Activated T-helper 2 cell treated with anti-CD3 and anti-CD28 coated beads, Interferon-gamma antibody, Interleukin-2, Interleukin-4, amounts not matched to agents 10 μg/mL and 5 μg/mL and 100 μg/mL, durations not matched to agents 14 hours and 24 hours and 36 hours (primary cell): ENCODE data around the gene PNRC1. TPM values are rescaled to one million over a fixed set of nuclear protein-coding genes. Genes with fewer than 3 reads are reported as not detected.
"Not testable (repeated sequence)": the region's sequence is repeated elsewhere in the genome, so short reads cannot be mapped to it uniquely, and the experiment has no call there.

ENCODE experiments used
- DNase-seq: peaks from one replicate; pipeline ENCODE4 v3.0.0; 2021; ENCODE audit warnings: low spot score
- H3K27ac Mint-ChIP-seq: one replicate; pipeline ENCODE4 v1.8.0; 2021; ENCODE audit warnings: mixed read lengths
- H3K27me3 Mint-ChIP-seq: one replicate; pipeline ENCODE4 v1.8.0; 2021; ENCODE audit warnings: low read depth, mixed read lengths
- H3K36me3 Mint-ChIP-seq: one replicate; pipeline ENCODE4 v1.8.0; 2021; ENCODE audit warnings: low read depth, mixed read lengths
- H3K4me1 Mint-ChIP-seq: one replicate; pipeline ENCODE4 v1.8.0; 2021; ENCODE audit warnings: low read depth, mixed read lengths
- H3K4me3 Mint-ChIP-seq: one replicate; pipeline ENCODE4 v1.8.0; 2021; ENCODE audit warnings: low read depth, mild to moderate bottlenecking, moderate library complexity, mixed read lengths
- H3K9me3 Mint-ChIP-seq: one replicate; pipeline ENCODE4 v1.8.0; 2021; ENCODE audit warnings: mixed read lengths
- intact Hi-C: fragments of 100-400 bp; cut with micrococcal nuclease; formaldehyde crosslinking; loops from one replicate; pipeline ENCODE4 v1.15.1; 2023
- total RNA-seq: library from RNA; stranded (reverse); gene quantifications from 2 replicates; pipeline ENCODE4 v1.2.3, GENCODE V29; 2022

PNRC1 gene
- total RNA-seq, 1 donor from 2014 or later: 66.0 TPM

DNA sequence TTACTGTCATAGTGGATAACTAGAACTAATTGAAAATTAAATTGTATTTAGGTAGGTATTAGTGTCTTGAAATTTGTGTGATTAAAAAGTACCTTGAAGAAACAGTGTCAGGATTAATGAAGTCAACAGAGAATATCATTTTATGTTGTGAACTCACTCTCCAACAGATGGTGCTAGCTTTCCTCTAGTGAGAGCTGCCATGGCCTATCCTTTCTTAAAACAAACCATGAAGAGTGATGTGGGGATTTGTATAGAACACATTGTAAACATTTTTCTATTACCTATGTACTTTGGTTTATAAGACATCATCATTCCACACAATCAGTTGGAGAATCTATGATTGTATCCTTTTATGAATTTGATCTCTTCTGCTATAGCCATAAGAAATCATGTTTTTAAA lies 42.1 kb downstream of the PNRC1 start:
- H3K36me3 Mint-ChIP-seq: no peaks in the 10 kb centered on the region
- no peak for DNase-seq
- H3K27ac Mint-ChIP-seq: no peak overlapping the region
- H3K4me1 Mint-ChIP-seq: peaks cover 1% of the 10 kb centered on the region
- peaks cover 28% of the 10 kb centered on the region for H3K27me3 Mint-ChIP-seq
- H3K9me3 Mint-ChIP-seq: no peaks in the 10 kb centered on the region
- intact Hi-C loops: loop anchor here (2.0 to 5.0 kb wide), 2 partner anchors 22 to 120 kb away; no protein-coding TSS in a partner anchor
- no peak overlapping the region for H3K4me3 Mint-ChIP-seq

DNA sequence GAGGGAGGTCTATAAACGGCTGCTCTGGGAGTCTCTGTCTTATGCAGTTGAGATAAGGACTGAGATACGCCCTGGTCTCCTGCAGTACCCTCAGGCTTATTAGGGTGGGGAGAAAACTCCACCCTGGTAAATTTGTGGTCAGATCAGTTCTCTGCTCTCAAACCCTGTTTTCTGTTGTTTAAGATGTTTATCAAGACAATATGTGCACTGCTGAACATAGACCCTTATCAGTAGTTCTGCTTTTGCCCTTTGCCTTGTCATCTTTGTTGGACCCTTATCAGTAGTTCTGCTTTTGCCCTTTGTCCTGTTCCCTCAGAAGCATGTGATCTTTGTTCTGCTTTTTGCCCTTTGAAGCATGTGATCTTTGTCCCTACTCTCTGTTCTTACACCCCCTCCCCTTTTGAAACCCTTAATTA lies 47.7 kb downstream of the PNRC1 start:
- H3K4me3 Mint-ChIP-seq, DNase-seq, H3K27me3 Mint-ChIP-seq, H3K36me3 Mint-ChIP-seq, H3K9me3 Mint-ChIP-seq, H3K27ac Mint-ChIP-seq, H3K4me1 Mint-ChIP-seq, intact Hi-C loops: not testable (repeated sequence)

- Mint-ChIP-seq H3K9me3 (peaks cover 8% of the 10 kb centered on the region), H3K27me3 (peaks cover 3% of the 10 kb centered on the region), H3K4me1 (no peaks in the 10 kb centered on the region), H3K4me3 (no peak overlapping the region), H3K27ac (no peak overlapping the region), H3K36me3 (no peaks in the 10 kb centered on the region)
- intact Hi-C loops: no loop called here
- no peak for DNase-seq
Measured at GRCh38 chr6:89131599-89131998, 51.0 kb downstream of the PNRC1 start.

DNA sequence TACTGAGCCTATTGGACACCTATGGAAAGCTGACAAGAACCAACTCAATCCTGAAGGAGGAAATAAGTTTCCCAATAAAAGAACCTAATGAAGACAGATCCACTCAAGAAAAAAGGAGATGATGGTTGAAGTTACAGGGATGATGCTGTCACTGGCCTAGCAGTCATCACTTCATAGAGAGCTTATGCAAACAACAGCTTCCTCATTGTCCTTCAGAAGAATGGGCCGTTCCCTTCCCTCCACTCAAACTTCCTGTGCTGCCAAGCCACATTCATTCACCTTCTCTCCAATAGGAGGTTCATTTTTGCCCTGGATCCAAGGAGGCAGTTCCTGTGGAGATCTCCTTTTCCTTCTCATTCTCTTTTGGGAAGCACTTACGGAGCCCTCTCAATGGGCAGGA lies 51.5 kb downstream of the PNRC1 start:
- H3K9me3 Mint-ChIP-seq: peaks cover 8% of the 10 kb centered on the region
- no peak overlapping the region for H3K27ac Mint-ChIP-seq
- no peak overlapping the region for H3K4me3 Mint-ChIP-seq
- intact Hi-C loops: no loop called here
- no peak for DNase-seq
- no peaks in the 10 kb centered on the region for H3K4me1 Mint-ChIP-seq
- H3K27me3 Mint-ChIP-seq: peaks cover 3% of the 10 kb centered on the region
- no peaks in the 10 kb centered on the region for H3K36me3 Mint-ChIP-seq

DNA sequence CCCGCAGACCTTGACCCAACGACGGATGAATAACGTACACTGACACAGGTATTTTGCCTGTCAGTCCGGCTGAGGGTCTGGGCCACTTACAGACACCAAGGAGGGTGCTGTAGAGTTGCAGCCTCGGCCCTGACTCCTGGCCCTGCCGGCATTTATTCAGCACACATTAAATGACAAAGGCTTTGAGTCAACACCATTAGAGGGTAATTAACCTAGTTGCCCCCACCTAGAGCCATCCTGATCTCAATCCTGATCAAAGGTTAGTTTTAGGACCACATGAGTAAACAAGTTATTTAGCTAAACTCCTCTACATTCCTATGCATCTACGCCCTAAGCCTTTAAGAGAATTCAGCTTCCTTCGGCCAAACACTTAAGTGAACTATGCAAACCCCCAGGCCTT lies 53.4 kb downstream of the PNRC1 start:
- no peak overlapping the region for H3K4me3 Mint-ChIP-seq

GRCh38 chr6:89134723-89135122 lies 54.2 kb downstream of the PNRC1 start:
- intact Hi-C loops: no loop called here
- H3K27me3 Mint-ChIP-seq: no peaks in the 10 kb centered on the region
- no peak overlapping the region for H3K27ac Mint-ChIP-seq
- H3K4me3 Mint-ChIP-seq: no peak overlapping the region
- H3K36me3 Mint-ChIP-seq: no peaks in the 10 kb centered on the region
- no peaks in the 10 kb centered on the region for H3K4me1 Mint-ChIP-seq
- H3K9me3 Mint-ChIP-seq: no peaks in the 10 kb centered on the region
- no peak for DNase-seq

More for the DNA sequence above, 53.4 kb downstream of the PNRC1 start:
- DNase-seq: no peak
- Mint-ChIP-seq H3K27me3 (no peaks in the 10 kb centered on the region), H3K4me1 (no peaks in the 10 kb centered on the region), H3K36me3 (no peaks in the 10 kb centered on the region), H3K27ac (no peak overlapping the region), H3K9me3 (no peaks in the 10 kb centered on the region)
- intact Hi-C loops: no loop called here

Other genes starting within 250 kb of the PNRC1 start
- 23.5 and 24.2 TPM in 2 replicates for gene RNGTT, start 117.1 kb upstream of the PNRC1 start, total RNA-seq
- gene SRSF12, start 37.3 kb downstream of the PNRC1 start, total RNA-seq: 0.07 and 0.09 TPM in 2 replicates
- 14.8 and 15.3 TPM in 2 replicates for gene PM20D2, start 65.3 kb downstream of the PNRC1 start, total RNA-seq
- not detected in 2 replicates for gene GABRR1, start 136.6 kb downstream of the PNRC1 start, total RNA-seq
- gene GABRR2, start 234.5 kb downstream of the PNRC1 start, total RNA-seq: 0.34 and 0.78 TPM in 2 replicates